HG03039 (cell line): ENCODE results near the gene PLOD2.

Experiments
- ATAC-seq: cut with Tn5 transposase; IDR thresholded peaks from one replicate; pipeline ENCODE4 v1.9.1; 2021; ENCODE audit warnings: mild to moderate bottlenecking, moderate library complexity; ENCODE audit not compliant: unreplicated experiment

PLOD2 gene

GRCh38 chr3:146052056-146052790 lies 108.8 kb downstream of the PLOD2 start:
- ATAC-seq = no peak

DNA sequence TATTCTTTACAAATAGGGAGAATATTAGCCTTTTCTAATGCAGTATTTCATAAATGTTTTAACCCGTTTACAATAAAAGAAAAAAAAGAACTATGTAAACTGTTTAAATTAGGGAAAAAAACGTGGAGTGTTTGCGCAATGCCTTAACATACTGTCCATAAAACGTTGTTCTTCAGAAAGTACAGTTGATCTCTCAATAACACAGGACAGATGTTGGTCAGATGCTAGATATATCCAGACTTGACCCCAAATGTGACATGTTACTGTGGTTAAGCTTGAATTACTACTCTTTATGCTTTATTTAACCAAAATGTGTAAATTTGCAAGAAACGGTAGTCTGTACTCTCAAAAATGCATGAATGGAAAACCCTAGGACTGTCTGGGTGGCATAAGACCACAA lies 110.3 kb downstream of the PLOD2 start:
- ATAC-seq = no peak

DNA sequence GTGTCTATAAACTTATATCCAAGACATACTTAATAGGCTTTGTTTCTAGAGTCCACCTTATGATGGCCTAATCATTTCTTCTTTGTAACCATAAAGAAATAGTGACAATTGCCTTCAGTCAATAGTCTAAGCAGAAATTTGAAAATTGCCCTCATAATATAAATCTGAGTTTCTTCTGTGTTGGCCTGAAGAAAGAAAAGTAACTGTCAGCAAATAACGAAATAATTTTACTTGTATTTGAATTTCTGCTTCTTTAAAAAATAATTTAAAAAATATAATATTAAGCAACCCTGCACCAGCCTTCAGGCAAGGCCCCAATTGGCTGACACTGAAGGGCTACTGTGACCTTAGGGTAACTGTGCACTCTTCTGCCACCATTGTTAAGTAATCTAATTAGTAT lies 113.5 kb downstream of the PLOD2 start:
- ATAC-seq = no peak

GRCh38 chr3:146044046-146044445 lies 116.9 kb downstream of the PLOD2 start:
- no peak for ATAC-seq

DNA sequence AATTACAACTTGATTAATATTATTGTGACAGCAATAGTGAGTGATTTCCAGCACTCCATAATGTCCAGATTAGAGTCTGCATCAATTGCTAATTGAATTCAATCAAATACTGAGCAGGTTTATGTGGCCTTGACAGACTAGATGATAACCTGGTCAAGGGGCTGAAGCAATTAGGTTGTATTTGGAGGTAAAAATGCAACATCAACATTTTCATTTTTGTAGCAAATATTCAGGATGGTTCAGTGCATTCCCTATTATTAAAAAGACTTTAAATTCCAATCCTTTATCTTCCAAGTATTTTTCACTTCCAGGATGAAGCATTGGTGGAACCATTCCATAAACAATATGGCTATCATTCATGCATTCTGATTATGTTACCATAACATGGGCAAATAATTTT lies 120.4 kb downstream of the PLOD2 start:
- ATAC-seq = no peak

- ATAC-seq = no peak
These were observed 123.3 kb downstream of the PLOD2 start for GRCh38 chr3:146037697-146038096.

DNA sequence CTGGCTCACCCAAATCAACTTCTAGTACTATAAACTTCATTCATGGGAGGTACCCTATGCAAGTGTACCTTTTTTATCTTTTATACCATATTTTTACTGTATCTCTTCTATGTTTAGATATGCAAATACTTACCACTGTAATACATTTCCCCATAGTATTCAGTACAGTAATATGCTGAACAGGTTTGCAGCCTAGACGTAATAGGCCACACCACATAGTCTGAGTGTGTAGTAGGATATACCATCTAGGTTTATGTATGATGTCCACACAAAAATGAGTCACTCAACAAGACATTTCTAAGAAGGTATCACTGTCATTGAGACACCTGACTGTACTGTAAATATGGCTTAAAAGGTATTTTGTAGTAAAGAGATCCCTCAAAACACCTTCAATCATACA lies 124.7 kb downstream of the PLOD2 start:
- no peak for ATAC-seq

DNA sequence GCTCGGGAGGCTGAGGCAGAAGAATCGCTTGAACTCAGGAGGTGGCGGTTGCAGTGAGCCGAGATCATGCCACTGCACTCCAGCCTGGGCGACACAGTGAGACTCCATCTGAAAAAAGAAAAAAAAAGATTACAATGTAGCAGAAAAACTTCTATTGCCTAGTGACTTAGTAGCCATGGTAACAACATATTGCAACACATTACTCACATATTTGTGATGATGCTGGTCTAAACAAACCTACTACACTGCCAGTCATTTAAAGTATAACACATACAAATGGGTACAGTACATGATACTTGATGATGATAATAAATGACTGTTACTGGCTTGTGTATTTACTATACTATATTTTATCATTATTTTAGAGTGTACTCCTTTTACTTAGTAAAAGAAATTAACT lies 125.6 kb downstream of the PLOD2 start:
- ATAC-seq = no peak

GRCh38 chr3:146033950-146034349 lies 127.0 kb downstream of the PLOD2 start:
- no peak for ATAC-seq

DNA sequence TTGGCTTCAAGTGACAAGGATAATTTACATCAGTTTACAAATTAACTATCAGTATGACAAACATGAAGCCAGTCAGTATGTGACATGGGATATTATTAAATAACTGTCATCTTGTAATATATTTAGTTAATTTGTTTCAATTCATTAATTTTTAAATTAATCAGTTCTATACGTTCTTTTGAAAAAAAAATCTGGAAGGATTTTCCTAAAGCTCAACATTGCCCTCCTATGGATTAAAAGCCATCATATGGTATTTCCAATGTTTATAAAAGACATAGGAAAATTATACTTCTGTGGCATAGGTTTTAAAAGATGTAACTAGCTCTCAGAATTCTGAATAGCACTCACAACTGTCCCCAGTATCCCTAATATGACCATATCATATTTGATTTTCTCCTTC lies 134.4 kb downstream of the PLOD2 start:
- no peak for ATAC-seq

DNA sequence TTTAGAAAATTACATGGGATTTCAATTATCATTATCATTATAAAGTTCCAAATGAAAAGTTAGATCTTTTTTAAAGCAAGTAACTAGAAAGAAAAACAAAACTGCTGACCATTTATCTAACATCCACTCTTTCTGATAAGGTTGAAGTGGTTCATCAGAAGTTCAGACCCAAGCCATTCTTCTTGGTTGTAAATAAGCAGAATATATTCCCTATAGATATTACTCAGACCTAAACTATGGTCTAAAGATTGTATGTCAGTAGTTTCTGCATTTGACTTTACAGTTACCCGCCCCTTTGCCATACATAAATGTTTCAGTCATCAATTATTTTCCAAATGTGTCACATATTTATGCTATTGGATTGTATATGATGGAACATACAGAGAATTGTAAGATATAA lies 136.7 kb downstream of the PLOD2 start:
- no peak for ATAC-seq

- ATAC-seq = no peak
These were observed 140.0 kb downstream of the PLOD2 start for GRCh38 chr3:146020969-146021368.

- no peak for ATAC-seq
These were observed 141.5 kb downstream of the PLOD2 start for GRCh38 chr3:146019508-146019907.
